Kidney epithelial cell (primary cell): ENCODE measurements around the gene MUC22. TPM values are rescaled to one million over a fixed set of nuclear protein-coding genes. Genes with fewer than 3 reads are reported as not detected.
"Not testable (repeated sequence)": the region's sequence is repeated elsewhere in the genome, so short reads cannot be mapped to it uniquely, and the experiment has no call there.

Experiments used
- DNase-seq: peaks from one replicate; pipeline ENCODE4 v3.0.0-alpha.2; 2010; ENCODE audit warnings: low read depth
- H3K27me3 ChIP-seq: 2 replicates; pipeline ENCODE4 v1.6.0; 2011; ENCODE audit warnings: low read length; ENCODE audit not compliant: control insufficient read depth, insufficient read depth
- H3K36me3 ChIP-seq: 2 replicates; pipeline ENCODE4 v1.5.1; 2011; ENCODE audit warnings: low read length; ENCODE audit not compliant: control insufficient read depth, insufficient read depth
- H3K4me3 ChIP-seq: 2 replicates; pipeline ENCODE4 v1.5.1; 2011; ENCODE audit warnings: low read depth, mild to moderate bottlenecking, control low read depth, low read length
- CTCF ChIP-seq: IDR thresholded peaks from 2 replicates; pipeline ENCODE4 v1.5.1; 2011; ENCODE audit warnings: mild to moderate bottlenecking, moderate library complexity, low read length, control low read depth, inconsistent platforms; ENCODE audit not compliant: insufficient read depth, poor library complexity, severe bottlenecking
- total RNA-seq: library from RNA; depleted of rRNA; stranded (reverse); fragments of >200 nt; gene quantifications from 2 replicates; pipeline ENCODE4 v1.2.3, GENCODE V29; 2015

The MUC22 gene
- total RNA-seq, 1 donor from 2014 or later, result not detected

GRCh38 chr6:31008165-31008564 lies 2.1 kb upstream of the MUC22 start:
- H3K4me3 ChIP-seq, result no peak overlapping the region
- H3K27me3 ChIP-seq, result no peaks in the 10 kb centered on the region
- no peak for DNase-seq
- no peak for TF ChIP-seq CTCF
- H3K36me3 ChIP-seq, result no peaks in the 10 kb centered on the region

- H3K4me3 ChIP-seq, result no peak overlapping the region
- DNase-seq, result no peak
- H3K36me3 ChIP-seq, result no peaks in the 10 kb centered on the region
- TF ChIP-seq CTCF, result no peak
- H3K27me3 ChIP-seq, result no peaks in the 10 kb centered on the region
These were observed 543 bp upstream of the MUC22 start for GRCh38 chr6:31009731-31010130.

- Histone ChIP-seq H3K4me3 (no peak overlapping the region), H3K27me3 (no peaks in the 10 kb centered on the region), H3K36me3 (no peaks in the 10 kb centered on the region)
- no peak for DNase-seq
- TF ChIP-seq CTCF, result no peak
These were observed 879 bp downstream of the MUC22 start for GRCh38 chr6:31011153-31011552.

GRCh38 chr6:31016659-31017299 lies 6.5 kb downstream of the MUC22 start:
- Histone ChIP-seq H3K36me3 (no peaks in the 10 kb centered on the region), H3K4me3 (no peak overlapping the region), H3K27me3 (no peaks in the 10 kb centered on the region)
- DNase-seq, result no peak
- no peak for TF ChIP-seq CTCF

GRCh38 chr6:31017436-31017835 lies 7.2 kb downstream of the MUC22 start:
- H3K36me3 ChIP-seq, DNase-seq, H3K4me3 ChIP-seq: not testable (repeated sequence)

GRCh38 chr6:31020057-31020456 lies 9.8 kb downstream of the MUC22 start:
- Histone ChIP-seq H3K4me3 (no peak overlapping the region), H3K36me3 (no peaks in the 10 kb centered on the region), H3K27me3 (no peaks in the 10 kb centered on the region)
- no peak for TF ChIP-seq CTCF
- DNase-seq, result no peak

More at GRCh38 chr6:31017436-31017835, 7.2 kb downstream of the MUC22 start:
- H3K27me3 ChIP-seq, result not testable (repeated sequence)

- not testable (repeated sequence) for H3K36me3 ChIP-seq, H3K4me3 ChIP-seq, H3K27me3 ChIP-seq, DNase-seq
These were observed 10.5 kb downstream of the MUC22 start for GRCh38 chr6:31020631-31021255.

GRCh38 chr6:31021705-31022531 lies 11.6 kb downstream of the MUC22 start:
- H3K4me3 ChIP-seq, H3K27me3 ChIP-seq, H3K36me3 ChIP-seq, DNase-seq: not testable (repeated sequence)
